Activated CD4-positive, alpha-beta T cell treated with anti-CD3 and anti-CD28 coated beads, Interleukin-10, Interleukin-2, amounts not matched to agents 100 ng/mL and 50 ng/mL, durations not matched to agents 16 hours and 8 hours (primary cell): Measurements from ENCODE around the gene EIF3L.

Experiments
- DNase-seq: peaks from one replicate; pipeline ENCODE4 v3.0.0-alpha.2; 2020

Gene EIF3L

DNA sequence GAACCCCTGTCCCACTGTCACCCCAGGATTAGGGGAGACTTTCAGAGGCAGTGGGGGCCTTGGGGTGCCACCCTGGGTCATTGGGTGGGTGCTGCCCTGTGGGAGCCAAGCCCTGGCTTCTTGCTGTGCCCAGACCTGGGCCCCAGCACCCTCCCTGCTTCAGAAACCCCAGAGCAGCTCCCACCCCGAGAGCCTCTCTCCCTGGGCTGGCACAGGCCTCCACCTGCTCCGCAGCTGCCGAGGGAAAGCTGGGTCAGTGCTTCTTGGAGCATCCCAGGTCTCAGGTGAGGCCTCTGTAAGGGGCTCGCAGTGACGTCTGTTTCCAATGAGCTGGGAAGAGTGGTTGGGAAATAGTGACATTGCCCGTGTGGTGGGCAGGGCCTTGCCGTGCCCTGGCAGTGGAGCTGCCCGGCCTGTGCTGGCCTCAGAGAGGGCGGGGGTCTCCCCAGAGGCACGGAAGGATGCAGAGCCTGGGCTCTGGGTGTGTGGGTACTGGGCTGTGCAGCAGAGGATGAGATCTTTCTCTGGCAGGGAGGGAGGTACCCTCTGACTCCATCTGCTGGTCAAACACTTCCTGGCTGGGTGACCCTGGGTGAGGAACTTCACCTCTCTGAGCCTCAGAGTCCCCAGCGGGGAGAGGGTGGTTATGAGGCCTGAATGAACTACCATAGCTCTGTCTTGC, 81.2 kb downstream of the EIF3L start:
- peak; percentile 29 for DNase-seq

GRCh38 chr22:37930952-37931440, 81.8 kb downstream of the EIF3L start:
- no peak for DNase-seq

DNA sequence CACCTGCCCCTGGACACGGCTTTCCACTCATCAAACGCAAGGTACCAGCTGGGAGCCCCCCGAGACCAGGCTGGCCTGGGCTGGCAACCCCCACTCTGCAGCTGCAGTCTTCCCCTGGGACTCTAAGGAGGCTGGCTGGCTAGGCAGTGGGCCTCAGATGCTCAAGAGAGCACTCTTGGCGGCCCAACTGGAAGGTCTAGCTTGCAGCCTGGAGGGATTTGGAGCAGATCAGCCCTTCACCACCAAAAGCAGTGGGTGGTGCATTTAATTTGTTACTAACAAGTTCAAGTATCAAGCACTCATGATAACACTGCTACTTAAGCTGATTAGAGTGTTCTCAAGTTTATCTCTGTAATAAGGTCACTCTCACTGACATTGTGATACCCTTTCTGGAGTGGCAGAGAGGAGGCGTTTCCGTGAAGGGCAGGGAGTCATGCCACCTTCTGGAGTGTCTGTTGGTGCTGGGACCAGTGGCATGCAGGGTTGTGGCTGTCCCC, 82.7 kb downstream of the EIF3L start:
- DNase-seq = no peak

DNA sequence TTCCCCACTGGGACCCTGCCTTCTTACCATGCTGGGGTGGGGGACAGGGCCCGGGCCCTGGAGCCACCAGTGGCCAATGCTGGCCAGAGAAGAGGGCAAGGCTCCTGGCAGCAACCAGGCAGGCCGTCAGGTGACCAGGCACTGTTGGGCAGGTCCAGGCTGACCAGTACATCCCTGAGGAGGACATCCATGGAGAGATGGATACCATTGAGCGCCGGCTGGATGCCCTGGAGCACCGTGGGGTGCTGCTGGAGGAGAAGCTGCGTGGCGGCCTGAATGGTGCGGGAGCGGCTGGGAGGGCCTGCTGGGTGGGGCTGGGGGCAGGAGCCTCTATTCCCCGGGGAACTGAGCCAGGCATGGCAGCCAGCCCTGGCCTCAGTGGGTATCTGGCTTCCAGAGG, 83.2 kb downstream of the EIF3L start:
- DNase-seq = no peak

- DNase-seq = no peak
Measured at GRCh38 chr22:37932821-37933578, 83.8 kb downstream of the EIF3L start.

- DNase-seq = peak; percentile 90
Measured at GRCh38 chr22:37933711-37934376, 84.6 kb downstream of the EIF3L start.
